ENCODE data around the gene SCLT1.

DNA sequence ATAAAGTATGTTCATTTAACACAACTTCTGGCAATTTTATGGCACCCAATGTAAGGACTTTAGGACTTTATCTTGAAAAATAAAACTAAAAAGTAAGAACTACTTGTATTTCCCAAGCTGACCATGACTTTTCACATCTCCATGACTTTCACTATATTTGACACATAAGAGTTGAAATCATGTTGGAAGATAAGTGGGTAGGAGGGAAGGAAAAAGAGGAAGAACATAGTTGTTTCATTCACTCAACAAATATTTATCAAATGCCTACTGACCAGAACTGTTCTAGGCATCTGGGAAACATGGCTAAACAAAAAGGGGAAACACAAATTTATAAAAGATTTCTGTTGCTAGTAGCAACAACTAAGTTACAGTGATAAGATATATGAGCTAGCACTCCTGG lies 16.0 kb downstream of the SCLT1 start:
- TF ChIP-seq NFIC (IDR thresholded peaks at IDR 0.05): no peak
- no peak for TF ChIP-seq CEBPB (IDR thresholded peaks at IDR 0.05)
- TF ChIP-seq EP300 (IDR thresholded peaks at IDR 0.05; ENCODE audit: borderline replicate concordance): no peak
- no peak for TF ChIP-seq FOXM1 (IDR thresholded peaks at IDR 0.05; ENCODE audit: borderline replicate concordance, low read depth)
- TF ChIP-seq, protein P1, sequence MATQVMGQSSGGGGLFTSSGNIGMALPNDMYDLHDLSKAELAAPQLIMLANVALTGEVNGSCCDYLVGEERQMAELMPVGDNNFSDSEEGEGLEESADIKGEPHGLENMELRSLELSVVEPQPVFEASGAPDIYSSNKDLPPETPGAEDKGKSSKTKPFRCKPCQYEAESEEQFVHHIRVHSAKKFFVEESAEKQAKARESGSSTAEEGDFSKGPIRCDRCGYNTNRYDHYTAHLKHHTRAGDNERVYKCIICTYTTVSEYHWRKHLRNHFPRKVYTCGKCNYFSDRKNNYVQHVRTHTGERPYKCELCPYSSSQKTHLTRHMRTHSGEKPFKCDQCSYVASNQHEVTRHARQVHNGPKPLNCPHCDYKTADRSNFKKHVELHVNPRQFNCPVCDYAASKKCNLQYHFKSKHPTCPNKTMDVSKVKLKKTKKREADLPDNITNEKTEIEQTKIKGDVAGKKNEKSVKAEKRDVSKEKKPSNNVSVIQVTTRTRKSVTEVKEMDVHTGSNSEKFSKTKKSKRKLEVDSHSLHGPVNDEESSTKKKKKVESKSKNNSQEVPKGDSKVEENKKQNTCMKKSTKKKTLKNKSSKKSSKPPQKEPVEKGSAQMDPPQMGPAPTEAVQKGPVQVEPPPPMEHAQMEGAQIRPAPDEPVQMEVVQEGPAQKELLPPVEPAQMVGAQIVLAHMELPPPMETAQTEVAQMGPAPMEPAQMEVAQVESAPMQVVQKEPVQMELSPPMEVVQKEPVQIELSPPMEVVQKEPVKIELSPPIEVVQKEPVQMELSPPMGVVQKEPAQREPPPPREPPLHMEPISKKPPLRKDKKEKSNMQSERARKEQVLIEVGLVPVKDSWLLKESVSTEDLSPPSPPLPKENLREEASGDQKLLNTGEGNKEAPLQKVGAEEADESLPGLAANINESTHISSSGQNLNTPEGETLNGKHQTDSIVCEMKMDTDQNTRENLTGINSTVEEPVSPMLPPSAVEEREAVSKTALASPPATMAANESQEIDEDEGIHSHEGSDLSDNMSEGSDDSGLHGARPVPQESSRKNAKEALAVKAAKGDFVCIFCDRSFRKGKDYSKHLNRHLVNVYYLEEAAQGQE (IDR thresholded peaks at IDR 0.05; ENCODE audit: low read depth): no peak
- TF ChIP-seq, protein P2, sequence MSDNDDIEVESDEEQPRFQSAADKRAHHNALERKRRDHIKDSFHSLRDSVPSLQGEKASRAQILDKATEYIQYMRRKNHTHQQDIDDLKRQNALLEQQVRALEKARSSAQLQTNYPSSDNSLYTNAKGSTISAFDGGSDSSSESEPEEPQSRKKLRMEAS (IDR thresholded peaks at IDR 0.05): no peak
- no peak for TF ChIP-seq EGR1 (IDR thresholded peaks at IDR 0.05)
- no peak for TF ChIP-seq YY1 (IDR thresholded peaks at IDR 0.05; ENCODE audit: low read depth)
- no peak for TF ChIP-seq TAF1 (IDR thresholded peaks at IDR 0.05; ENCODE audit: low read depth)
- no peak for TF ChIP-seq RAD21 (IDR thresholded peaks at IDR 0.05; ENCODE audit: low read depth)
- no peak for TF ChIP-seq ZBTB7A (IDR thresholded peaks at IDR 0.05; ENCODE audit: low read depth)

Data from Ishikawa (cell line).